ENCODE results near the gene CENPM.

CENPM gene

DNA sequence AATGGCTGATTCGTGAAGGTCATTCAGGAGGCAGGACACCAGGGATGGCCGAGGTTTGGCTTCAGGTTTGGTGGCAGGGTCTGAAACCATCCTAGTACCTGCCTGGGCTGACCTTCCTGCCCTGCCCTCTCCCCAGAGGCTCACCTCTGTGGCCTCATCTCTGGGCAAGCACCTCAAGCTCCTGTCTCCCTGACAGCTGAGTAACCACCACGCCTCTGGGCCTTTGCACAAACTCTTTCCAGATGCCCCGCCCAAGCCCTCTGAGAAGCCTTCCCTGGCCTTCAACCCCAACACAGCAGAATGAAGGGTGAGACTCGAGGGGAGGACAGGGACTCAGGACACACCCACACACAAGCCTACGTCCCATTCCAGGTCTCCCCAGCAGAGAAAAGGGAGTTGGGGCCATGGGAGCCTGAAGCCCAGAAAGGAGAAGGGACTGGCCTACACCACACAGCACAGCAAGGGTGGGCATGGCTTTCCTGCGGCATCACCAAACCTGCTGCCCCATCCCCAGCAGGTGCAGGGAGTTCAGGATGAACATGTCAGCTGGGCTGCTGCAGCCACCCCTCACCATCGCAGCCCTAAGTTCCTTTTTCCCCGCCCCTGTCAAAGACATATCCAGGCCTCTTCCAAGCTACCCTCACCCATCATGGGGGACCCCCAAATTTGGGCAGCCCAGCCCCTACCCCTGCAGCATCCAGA lies 34.5 kb downstream of the CENPM start:
- no peak for DNase-seq

DNA sequence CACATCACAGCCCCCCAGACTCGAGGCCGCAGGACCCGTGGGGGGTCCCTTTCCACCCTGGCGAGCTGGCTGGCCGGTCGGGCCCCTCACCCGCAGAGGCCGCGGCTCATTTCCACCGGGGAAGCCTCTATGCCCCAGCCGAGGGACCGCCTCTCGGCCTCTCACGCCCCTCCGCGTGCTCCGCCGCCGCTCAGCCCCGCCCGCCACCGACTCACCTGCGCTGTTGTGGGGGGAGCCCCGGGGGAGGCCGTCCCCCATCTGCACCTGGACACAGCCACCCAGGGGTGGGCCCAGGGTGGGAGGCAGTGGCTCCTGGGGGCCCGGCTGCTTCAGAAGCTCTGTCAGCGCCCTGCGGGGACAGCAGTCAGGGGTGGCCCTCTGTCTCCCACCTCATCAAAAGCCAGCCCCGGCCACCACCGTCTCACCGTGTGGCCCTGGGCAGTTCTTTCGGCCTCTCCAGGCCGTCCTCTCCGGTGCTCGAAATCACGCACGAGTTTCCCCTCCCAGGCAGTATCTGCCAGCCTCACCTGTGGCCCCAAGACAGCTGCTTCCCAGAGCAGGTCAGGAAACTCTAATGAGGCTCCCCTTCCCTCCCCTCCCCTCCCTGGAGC lies 35.8 kb downstream of the CENPM start:
- DNase-seq = peak in 1 of 6 experiments; percentile 40

DNA sequence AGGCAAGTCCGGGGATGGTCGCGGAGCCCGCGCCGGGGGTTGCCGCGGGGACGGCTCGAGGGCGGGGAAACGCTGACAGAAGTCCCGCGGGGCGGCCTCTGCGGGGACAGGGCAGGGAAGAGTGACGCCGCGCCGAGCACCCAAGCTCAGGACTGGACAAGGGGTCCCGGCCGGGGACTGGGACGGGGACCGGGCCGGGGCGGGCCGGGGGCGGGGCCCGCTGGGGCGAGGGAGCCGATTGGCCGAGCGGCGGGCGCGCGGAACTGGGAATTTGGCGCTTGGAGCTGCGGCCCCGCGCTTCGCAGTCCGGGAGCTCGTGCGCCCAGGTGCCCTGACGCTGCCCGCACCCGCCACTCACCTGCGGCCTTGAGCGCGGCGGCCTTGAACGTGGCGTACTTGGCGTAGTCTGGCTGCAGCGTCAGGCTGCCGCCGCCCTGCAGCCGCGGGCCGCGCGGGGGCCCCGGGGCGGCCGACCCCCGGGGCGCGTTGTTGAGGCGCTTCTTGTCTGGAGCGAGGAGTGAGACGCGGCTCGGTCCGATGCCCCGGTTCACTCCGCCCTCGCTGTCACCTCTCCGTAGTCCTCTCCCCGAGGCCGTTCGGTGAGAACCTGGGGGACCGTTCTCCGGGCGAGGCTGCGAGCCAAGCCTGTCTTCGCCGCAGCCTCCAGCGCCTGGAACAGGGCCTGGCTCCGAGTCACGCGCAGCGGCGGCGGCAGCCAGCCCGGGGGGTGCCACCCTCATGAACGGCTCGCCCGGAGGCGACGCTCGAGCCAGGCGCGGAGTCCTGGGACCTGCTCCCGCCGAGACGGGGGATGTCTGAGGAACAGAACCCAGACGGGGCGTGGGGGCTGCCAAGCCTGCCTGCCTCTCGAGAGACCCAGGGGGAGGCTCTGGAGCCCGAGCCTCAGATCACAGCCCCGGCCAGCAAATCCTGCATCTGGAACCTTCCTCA lies 36.6 kb downstream of the CENPM start:
- peak in 3 of 6 experiments; percentile 28 to 42 (median 29) for DNase-seq

DNA sequence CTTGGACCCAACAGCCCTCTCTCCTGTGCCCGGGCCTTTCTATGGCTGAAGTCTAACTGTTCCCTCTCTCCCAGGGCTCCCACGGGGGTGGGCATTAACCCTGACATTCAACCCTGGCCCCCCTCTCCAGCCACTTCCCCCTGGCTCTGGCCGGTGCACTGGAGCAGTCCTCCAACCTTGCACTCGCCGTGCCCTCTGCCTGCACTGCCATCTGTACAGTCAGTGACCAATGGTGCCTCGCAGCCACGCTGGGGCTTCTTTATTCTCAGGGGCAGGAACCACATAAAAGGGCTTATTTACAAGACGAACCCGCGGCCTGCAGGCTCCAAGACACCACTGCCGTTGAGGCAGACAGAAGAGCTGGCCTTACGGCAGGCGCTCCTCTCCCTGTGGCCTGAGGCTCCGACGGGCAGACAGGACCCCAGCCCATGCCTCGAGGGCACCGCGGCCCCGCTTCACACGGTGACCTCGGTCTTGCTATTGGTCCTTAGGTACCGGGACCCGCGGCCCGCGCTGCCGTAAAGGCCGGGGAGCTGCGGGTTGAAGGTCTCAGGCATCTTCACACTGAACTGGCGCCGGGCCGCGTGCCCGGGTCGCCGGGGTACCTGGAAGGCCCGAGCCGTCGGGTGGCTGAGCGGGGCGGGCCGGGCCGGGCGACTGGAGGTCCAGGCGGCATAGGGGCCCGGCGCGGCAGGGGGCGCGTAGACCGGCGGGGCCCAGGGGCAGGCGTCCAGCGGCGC lies 37.5 kb downstream of the CENPM start:
- DNase-seq = no peak

DNA sequence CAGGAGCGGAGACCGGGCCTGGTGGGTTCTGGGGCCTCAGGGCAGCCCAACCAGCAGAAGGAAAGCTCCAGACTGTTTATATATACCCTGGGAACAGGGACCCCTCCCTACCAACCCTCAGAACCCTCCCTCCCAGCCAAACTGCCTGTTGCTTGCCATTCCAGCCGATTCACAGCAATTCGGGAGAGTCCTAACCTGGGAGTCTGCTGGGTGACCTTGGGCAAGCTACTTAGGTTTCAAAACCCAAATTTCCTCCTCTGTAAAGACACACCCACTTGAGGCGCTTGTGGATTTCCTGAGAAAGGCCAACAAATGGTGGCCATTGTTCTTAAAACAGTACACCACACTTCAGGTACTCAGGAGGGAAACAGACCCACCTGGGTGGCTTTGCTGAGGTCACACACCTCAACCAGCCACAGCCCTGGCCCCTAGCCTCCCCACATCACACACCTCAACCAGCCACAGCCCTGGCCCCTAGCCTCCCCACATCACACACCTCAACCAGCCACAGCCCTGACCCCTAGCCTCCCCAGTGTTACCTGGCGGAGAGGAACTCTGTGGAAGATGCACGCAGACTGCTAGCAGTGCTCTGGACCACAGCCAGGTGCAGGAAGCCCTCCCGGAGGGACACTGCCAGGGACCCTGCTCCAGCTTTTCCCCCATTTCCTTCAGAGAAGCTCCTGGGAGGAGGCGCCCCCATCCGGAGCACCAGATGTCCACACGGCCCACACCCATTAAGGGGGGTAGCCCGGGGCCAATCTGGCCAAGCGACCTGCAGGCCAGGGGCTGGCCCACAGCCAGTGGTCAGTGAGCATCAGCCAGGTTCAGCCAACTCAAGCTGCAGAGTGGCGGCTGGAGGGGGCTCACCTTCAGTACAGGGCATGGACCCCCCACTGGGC lies 38.3 kb downstream of the CENPM start:
- peak in 1 of 6 experiments; percentile 33 for DNase-seq

DNA sequence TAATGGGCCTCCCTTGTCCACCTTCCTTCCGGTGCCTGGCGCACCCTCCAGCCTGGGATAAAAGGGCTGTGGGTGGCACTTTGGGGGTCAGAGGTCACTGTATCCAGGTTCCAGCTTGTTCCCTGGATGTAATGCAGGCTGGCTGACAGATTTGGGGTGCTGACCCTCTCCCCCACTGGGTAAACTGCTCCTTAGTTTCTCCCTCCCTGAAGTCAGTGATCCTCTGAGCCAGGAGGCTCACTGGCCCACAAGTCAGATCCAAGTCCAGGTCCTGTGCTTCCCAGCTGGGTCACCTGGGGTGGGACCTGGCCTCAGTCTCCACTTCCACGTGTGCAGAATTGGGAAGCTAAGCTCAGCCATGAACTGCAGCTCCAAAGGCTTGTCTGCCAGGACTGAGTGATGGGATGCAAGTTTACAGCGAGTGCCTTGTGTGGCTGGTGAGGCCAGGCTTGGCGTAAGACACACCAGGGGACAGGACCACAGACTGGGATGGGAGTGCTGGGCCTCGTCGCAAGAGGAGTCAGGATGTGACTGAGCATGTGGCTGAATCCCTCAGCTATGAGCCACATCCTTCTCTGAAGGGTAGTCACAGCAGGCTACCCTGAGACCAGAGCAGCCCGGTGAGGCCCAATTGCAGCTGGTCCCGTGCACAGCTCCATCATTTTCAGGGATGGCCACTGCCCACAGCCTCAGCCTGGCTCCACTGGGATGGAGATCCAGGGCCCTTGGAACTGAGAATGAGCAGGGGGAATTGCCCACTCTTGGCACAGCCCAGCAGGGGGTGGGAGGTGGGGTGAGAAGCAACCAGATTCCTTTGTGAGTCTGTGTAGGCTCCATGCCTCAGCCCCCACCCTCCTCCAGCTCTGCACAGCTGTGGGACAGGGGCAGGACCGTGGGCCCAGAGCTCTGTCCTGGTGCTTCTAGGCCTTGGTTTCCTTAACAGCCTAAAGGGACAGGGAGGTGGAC lies 39.2 kb downstream of the CENPM start:
- DNase-seq = no peak

DNA sequence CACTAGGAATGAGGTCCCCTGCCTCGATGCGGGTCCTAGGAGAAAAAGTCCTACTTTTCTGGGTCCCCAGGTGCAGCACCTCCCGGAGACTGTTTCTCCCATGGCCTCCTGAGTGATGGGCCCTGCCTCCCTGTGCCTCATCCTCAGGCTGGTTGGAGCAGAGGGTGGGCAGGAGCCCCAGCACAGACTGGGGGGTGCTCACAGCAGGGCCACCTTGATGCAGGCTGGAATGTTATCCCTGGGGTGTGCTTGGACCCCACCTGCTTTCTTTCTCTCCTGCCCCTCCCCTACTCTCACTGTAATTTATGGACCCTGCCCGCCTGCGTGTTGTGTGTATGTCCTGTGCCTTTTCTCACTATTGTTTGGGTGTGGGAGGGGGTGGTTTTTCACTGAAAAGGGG lies 40.1 kb downstream of the CENPM start:
- DNase-seq = no peak

DNA sequence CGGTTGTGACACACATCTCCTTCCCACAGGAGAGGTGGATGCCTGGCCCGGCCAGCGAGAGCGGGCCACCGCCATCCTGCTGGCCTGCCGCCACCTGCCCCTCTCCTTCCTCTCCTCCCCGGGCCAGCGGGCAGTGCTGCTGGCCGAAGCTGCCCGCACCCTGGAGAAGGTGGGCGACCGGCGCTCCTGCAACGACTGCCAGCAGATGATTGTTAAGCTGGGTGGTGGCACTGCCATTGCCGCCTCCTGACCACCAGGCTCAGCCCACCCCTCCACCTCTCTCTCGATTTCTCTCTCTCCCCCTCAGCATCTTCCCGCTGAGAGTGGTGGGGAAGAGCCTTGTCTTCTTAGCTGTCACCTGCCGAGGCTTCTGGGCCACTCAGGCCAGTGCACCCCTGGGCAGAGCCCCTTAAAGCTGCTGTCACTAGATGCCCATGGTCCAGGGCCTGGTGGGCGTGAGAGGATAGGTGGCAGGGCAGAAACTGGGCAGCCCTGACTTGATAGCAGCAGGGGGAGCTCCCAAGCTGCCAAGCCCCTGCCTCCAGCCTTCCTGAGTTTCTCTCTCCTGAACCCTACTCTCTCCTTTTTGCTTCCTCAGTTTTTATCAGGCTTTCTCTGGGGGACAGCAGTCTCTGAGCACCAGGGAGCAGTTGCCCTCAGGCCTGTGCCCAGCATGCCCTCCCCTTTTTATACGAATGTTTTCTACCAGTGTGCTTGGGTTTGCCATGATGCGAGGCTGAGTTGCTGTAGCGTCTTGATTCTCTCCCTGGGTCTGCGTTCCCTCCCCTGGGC lies 41.3 kb downstream of the CENPM start:
- no peak for DNase-seq

DNA sequence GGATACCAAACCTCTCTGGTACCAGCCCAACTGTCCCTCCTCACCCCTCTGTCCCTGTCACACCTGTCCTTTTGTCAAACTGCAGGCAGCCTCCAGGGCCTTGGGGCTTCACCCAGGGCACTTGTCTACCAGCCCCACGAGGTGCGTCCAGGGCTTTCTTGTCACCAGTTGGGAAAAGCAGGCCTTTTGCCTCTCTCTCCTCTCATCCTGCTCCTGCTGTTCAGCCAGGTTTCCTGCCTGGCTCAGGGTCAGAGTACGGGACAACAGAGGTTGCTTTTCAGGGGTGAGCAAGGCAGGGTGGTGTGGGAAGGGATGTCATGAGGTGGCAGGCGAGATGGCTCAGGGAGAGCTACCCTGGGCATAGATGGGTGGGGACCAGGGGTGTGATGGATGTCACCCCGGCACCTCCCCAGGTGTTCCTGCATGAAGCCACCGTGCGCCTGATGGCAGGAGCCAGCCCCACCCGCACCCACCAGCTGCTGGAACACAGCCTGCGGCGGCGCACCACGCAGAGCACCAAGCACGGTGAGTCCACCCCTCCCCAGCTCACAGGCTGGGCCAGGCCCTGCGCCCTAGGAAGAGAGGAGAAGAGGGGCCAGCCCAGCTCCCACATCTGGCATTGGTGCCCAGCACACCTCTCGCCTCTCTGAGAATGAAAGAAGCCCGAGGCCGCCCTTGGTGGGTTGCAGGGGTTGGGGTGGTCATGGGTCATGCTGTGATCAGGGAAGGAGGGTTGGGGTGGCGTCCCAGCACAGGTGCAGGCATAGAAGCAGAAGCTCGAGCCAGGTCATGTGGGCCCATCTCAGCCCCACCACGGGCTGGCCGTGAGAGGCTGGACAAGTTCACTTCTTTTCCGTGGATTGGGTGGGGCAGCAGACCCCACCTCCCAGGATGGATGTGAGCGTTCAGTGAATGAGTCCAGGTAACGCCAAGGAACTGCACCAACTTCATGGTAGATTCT lies 42.2 kb downstream of the CENPM start:
- no peak for DNase-seq

DNA sequence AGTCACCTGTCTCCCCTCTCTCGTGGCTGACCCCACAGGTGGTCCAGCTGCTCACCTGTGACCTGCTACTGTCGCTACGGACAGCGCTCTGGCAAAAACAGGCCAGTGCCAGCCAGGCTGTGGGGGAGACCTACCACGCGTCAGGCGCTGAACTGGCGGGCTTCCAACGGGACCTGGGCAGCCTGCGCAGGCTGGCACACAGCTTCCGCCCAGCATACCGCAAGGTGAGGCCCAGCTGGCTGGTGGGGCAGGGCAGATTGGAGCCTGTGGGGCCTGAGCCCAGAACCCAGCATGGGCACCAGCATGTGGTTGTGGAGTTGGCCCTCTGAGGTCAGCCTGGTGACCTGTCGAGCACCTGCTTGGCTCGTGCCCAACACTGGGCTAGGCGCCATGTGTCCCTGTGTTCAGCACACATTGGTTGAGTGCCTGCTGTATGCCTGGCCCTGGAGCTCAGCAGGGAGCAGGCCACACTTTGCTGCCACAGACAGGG lies 44.0 kb downstream of the CENPM start:
- DNase-seq = no peak

DNA sequence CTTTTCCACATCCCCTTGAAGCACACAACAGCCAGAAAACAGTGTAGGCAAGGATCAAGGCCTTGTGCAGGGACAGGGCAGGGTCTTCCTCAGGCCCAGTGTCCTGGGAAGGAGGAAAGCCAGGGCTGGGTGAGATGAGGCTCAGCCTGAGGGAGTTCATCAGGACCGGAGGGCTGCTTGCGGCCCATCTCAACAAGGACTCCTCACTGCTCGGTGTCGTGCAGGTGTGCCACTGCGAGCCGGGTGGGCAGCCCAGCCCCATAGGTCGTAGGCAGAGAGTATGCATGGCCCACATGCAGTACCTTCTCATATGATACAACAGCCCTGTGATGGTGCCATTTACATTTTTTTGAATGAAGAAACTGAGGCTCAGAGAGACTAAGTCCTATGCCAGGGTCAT lies 44.9 kb downstream of the CENPM start:
- DNase-seq = no peak

DNA sequence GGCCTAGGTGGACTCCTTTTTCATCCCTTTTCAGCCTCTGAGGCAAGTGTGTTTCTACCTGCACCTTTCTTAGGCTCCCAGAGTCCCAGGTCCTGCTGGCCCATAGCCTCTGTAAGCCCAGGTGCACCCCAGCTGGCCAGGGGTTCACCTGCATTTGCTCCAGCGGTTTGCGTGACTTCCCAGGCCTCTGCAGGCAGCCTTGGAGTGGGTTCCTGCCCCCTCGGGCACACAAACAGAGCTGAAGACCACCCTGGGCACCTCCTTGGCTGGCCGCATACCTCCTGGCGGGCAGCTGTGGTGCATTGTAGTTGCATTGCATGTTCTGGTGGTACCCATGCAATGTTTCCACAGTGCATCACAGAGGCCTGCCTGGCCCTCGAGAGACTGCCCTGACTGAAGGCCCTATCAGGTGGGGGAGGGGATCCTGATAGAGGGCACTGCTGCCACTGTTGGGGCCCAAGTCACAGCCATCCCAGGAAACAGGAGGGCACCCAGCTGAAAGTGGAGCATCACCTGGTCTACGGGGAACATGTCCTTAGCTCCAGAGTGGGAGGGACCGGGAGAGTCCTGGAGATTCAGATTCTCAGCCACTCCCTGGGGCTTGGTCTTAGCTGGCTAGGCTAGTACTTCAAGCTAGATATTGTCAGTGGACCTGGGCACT lies 46.2 kb downstream of the CENPM start:
- DNase-seq = no peak

DNA sequence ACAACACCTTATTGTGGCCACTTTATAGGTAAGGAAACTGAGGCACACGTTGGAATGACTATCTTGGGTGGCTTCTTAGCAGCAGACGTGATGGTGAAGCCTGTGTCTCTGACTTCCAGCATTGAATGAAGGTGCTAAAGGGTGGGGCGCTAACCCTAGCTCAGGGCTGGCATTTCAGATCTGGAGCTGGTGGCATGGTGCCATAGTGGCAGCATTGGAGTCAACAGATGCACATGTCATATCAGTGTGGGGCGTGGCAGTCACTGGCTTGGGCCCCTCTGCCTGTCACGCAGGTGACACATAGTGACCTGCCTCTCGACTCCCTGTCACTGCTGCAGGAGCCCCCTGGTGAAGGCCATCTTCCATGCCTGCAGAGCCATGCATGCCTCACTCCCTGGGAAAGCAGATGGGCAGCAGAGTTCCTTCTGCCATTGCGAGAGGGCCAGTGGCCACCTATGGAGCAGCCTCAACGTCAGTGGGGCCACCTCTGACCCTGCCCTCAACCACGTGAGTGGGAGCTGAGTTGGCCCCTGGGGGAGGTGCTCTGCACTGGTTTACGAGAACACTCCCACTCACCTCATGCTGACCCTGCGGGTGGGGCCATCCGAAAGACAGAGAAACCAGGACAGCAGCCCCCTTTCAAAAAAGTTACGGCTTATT lies 46.8 kb downstream of the CENPM start:
- no peak for DNase-seq

DNA sequence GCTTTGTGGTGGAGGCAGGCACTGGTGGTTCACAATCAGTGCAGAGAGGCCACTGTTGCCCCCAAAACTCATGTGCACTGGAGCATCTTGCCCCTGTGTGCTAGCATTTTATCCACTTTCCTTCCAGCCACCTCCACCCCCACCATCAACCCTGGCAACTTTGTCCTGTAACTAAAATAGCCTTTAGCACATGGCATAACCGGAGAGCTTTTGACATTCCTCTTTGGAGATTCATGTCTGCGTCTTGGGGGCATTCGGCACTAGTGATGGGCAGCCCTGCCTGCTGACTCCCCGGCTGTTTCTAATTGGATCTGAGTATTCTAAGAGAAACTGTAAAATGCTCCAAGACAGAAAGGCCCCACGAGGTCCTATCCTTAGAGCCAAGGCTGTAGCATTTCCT lies 47.8 kb downstream of the CENPM start:
- no peak for DNase-seq

DNA sequence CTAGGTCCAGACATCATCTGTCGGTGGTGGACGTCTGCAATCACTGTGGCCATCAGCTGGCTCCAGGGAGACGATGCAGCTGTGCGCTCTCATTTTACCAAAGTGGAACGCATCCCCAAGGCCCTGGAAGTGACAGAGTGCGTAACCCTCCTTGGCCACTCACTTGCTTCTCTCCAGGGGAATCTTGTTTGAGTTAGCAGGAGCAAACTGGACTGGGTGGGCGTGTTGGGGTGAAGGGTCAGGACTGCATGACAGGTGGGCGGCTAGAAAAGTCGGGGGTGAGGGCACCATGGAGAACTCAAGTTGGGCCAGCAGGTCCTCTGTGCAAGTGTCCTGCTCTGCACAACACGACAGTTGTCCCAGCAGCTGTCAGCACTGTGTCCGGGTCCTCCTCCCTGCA lies 48.3 kb downstream of the CENPM start:
- no peak for DNase-seq

DNA sequence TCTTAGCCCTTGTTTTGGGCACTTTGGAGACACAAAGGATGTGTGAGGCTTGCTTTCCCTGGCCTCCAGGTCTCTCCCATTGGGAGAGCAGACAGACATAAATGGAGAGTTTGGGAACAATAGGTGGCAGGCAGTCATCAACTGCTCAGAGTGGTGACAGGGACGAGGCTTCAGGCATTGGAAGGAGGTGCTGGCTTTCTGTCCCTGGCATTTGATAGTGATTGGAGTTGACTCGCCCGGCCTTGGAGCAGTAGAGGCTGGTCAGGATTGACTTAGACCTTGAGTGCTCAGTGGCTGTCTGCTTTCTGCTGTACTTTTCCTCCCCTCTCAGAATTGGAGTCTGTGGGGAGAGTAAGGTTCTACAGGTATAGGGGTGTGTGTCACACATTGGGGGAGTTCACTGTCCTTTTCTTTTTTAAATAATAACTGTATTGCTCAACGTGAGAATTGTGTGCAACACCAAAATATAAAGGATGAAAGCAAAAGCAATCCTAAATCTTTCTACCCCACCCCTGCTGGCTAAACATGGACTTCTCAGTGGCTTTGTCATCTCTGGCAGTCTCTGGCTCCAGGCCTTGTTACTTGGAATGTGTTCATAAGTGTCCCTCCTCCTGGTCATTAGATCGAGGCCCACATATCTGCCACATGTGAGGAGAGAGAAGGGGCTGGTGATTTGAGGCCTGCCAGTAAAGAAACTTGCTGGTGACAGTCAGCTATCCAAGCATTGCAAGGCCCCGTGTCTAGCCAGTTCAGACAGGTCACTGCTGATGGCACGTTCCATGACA lies 53.2 kb downstream of the CENPM start:
- DNase-seq = no peak

Measured in stimulated activated naive CD4-positive, alpha-beta T cell (primary cell).